Nucleus accumbens (tissue), 56 donors: ENCODE data around the gene SYT12.
"Not testable (repeated sequence)": the region's sequence is repeated elsewhere in the genome, so short reads cannot be mapped to it uniquely, and the experiment has no call there.

Experiments used
- DNase-seq, 56 donors: peaks; one replicate each; lab custom pipeline; 2025; lab: John Stamatoyannopoulos, UW

SYT12 gene

DNA sequence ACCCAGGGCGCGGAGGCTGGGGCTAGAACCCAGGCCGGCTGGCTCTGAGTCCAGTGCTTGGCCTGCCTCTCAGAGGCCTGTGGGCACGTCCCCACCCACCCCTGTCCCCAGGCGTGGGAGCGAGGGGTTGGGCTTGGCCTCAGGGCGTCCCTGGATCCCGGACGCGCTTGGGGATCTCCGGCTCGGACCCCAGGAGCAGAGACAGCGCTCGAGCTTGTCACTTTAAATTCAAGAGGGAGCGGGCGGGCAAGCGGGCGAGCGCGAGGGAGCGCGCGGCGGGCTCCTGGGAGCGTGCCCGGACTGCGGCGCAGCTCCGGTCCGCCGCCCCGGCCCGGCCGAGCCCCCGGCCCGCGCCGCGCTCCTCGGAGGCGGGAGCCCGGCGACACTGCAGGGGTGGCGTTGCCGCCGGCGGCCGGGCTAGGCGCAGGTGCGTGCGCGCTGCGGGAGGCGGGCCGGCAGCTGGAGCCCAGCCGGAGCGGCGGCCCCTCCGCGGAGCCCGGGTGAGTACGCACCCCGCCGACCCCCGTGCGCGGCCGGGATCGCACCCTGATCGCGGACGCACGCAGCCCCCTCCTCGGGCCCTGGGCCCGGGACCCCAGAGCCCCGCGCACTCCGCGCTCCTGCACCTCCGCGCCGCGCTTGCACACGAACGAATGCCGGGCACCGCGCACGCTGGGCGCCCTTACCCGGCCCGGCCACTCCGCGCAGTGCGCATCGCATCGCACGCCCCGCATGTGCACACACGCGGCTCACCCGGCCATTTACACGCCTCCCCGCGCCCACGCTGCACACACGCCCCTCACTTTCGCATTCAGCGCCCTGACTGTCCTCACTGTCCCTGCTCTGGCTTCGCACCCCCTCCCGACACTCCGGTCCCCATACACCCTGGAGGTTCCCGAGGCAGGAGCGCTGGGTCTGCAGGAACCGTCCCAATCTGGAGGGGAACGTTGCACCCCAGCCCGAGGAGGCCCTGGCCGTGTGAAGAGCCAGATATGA is at the start of gene SYT12:
Gene SYT12 (plus strand): TSS at position 174 of the 996 bp plus-strand sequence. CDS start 7,011 bp downstream, outside the sequence.
- DNase-seq = peak in 14 of 56 donors; percentile 11 to 49 (median 28)

- DNase-seq = no peak
Measured at GRCh38 chr11:66973956-66974580, 48.9 kb upstream of the SYT12 start.

DNA sequence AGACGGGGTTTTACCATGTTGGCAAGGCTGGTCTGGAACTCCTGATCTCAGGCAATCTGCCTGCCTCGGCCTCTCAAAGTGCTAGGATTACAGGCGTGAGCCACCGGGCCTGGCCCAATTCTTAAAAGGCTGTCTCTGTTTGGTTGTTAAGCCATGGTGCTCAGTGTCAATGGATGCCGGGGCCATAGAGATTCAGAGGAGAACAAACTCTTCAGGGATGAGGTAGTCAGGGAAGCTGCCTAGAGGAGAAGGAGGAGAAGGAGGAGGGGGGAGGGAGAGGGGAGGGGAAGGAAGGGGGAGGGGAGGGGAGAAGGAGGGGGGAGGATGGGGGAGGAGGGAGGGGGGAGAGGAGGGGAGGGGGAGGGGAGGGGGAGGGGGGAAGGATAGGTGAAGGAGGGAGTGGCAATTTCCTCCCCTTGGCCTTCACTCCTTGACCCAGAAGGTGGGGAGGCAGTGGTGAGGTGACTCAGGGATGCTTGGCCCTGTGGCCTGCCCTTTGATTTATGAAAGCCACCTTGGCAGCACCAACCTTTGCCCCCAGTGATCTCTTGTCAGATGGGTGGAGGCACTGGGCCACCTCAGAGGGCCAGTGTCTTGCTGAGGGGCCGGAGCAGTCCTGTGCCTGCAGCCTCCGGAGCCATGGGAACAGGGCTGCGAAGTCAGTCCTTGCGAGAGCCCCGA is 48.1 kb upstream of the SYT12 start, which contains the start of gene C11orf86:
Gene C11orf86 (plus strand): TSS at position 581 of the 681 bp plus-strand sequence. CDS start 59 bp downstream, at position 640.
- no peak for DNase-seq

- DNase-seq = no peak
Measured at GRCh38 chr11:66975405-66976027, 47.4 kb upstream of the SYT12 start.

DNA sequence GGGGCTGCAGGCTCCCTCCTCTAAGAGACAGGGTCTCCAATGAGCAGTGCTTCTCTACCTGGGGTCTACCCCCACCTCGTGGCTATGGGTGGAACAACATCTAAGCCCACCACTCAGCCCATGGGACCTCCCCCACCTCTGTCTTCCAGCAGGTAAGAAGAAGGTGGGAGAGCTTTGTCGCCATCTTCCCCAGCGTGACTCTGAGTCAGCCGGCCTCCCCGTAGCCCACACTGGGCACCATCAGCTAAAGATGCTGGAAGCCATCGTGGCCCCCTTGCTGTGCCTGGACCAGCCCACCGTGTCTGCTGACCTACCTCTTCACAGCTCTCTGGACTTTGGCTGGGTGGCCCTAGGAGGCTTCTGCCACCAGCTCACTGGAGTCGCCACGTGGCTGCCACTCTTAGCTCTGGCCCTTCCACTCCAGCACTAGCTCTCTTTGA is 46.9 kb upstream of the SYT12 start:
- DNase-seq = peak in 3 of 56 donors; percentile 4 to 17 (median 7)

GRCh38 chr11:66976925-66977324 is 46.0 kb upstream of the SYT12 start:
- DNase-seq = no peak

- DNase-seq = no peak
Measured at GRCh38 chr11:66978229-66978628, 44.7 kb upstream of the SYT12 start.

DNA sequence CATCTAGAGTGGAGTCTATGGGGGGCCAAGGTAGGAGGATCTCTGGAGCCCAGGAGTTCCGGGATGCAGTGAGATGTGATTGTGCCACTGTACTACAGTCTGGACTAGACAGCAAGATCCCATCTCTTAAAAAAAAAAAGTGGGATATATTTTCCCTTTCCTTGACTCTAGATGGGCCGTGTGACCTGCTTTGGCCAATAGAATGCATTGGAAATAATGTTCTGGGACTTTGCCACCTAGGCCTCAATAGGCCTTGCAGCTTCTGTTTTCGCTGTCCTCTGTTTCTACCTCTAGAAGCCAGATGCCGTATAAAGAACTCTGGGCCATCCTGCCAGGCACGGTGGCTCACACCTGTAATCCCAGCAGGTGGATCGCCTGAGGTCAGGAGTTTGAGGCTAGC is 44.2 kb upstream of the SYT12 start:
- DNase-seq = no peak

DNA sequence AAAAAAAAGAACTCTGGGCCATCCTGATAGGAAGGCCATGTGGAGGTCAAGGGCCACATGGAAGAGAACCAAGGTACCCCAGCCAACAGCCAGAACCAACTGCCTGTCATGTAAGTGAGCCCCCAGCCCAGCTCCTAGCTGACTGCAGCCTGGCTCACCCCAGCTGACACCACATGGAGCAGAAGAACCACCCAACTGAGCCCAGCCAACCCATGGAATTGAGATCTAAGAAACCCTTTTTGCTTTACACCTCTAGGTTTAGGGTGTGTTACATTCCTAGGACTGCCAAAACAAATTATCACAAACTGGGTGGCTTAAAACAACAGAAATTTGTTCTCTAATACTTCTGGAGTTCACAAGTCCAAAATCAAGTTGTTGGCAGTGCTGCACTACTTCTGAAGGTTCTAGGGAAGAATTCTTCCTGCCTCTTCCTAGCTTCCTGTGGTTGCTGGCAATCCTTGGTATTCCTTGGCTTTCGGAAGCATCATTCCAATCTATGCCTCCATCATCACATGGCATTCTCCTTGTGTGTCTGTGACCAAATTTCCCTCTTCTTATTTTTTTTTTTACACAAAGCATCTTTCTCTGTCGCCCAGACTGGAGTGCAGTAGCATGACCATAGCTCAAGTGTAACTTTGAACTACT is 43.5 kb upstream of the SYT12 start:
- no peak for DNase-seq

DNA sequence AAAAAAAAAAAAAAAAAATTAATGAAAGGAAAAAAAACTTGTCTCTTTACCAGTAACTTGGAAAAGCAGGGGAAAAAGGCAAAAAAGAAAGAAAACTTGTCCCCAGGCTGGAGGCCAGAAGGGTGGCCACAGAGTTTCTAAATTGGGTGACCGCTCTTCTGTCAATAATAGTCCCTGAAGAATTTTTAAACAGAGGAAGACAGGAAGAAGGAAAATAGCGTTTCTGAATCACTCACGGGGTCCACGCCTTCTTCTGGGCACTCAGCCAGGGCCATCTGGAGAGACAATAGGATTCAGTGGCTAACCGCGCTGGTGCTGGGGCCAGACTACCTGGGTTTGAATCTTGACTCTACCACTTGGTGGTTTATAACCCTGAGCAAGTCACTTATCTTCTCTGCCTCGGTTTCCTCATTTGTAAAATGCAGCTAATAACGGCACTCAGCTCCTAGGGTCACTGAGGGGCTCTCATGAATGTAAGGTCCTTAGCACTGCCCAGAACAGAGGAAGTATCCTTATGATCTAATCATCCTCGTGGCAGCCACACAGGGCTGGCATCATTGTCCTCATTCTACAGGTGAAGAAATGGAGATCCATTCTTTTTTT is 40.9 kb upstream of the SYT12 start:
- DNase-seq = peak in 24 of 56 donors; percentile 1 to 70 (median 18)

DNA sequence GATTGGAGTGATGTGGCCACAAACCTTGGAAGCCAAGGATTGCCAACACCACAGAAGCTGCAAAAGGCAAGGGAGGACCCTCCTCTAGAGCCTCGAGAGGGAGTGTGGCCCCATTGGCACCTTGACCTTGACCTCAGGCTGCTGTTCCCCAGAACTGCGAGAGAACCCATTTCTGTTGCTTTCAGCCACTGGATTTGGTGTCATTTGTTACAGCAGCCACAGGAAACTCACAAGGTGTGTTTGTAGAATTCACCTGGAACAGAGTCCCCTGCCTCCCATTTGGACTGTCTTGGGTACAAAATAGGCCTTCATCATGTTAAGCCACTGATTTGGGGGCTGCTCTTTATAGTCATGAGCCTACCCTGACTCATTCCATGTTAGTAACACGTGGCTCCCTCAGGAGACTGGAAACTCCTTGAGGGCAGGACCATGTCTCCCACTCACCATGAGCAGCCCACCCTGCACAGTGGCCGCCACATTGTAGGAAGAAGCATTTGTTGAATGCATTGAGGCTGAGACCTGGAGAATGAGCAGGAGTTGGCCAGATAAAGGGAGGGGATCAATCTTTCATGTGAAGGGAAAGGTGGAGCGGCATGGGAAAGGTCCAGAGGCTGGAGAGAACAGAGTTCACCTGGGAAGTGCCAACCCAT is 39.5 kb upstream of the SYT12 start:
- no peak for DNase-seq

- DNase-seq = no peak
Measured at GRCh38 chr11:66985508-66986177, 37.3 kb upstream of the SYT12 start.

DNA sequence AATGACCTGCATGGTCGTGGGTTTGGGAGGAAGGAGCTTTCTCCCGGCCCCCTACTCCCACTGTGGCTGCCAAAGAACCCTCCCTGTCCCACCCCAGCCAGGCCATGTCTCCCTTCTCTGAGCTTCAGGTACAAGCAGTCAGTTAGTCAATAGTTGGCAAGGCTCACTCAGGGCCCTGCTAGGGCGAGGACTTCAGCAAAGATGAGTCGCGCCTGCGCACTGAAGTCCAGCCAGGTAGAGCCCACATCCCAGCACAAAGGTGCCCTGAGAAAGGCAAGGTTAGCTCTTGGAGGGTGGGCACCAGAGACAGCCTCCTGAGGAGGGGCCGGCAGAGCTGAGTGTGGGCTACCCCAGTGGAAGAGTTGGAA is 36.8 kb upstream of the SYT12 start:
- no peak for DNase-seq

DNA sequence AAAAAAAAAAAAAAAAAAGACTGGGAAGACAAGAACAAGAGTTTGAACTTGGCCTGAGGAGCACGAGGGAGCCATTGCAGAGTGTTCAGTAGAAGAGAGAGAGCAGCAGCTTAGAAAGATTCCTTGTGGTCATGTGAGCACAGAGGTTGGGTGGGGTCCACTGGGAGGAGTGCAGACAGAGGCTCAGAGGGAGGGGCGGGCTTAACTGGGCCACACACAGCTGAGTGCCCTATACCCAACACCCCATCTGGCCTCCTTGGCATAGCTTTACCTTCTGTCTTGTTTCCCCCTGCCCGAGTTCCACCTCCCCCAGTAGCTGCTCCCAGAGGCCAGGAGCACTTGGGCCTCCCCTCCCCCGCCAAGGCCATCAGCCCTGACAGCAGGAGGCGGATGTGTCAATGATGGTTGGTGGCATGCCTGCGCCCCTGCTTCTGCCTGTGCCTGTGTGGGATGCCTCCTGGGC is 35.7 kb upstream of the SYT12 start:
- no peak for DNase-seq

GRCh38 chr11:66987924-66988637 is 34.9 kb upstream of the SYT12 start:
- no peak for DNase-seq

DNA sequence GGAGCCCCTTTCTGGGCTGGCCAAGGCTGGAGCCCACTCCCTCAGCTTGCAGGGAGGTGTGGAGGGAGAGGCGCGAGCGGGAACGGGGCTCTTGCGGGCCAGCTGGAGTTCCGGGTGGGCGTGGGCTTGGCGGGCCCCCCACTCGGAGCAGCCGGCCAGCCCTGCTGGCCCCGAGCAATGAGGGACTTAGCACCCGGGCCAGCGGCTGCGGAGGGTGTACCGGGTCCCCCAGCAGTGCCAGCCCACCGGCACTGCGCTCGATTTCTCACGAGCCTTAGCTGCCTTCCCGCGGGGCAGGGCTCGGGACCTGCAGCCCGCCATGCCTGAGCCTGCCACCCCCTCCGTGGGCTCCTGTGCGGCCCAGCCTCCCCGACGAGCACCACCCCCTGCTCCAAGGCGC is 34.2 kb upstream of the SYT12 start:
- DNase-seq = not testable (repeated sequence)

GRCh38 chr11:66989360-66989759 is 33.6 kb upstream of the SYT12 start:
- DNase-seq = not testable (repeated sequence)

- DNase-seq = no peak
Measured at GRCh38 chr11:66992041-66992440, 30.9 kb upstream of the SYT12 start.
